ENCODE data around the gene SOD3.

SOD3 gene

GRCh38 chr4:24805067-24805466 lies 9.7 kb downstream of the SOD3 start:
- DNase-seq = no peak

- DNase-seq = no peak
Measured at GRCh38 chr4:24805566-24805965, 10.2 kb downstream of the SOD3 start.

GRCh38 chr4:24806206-24806990 lies 11.0 kb downstream of the SOD3 start:
- no peak for DNase-seq

GRCh38 chr4:24807611-24808010 lies 12.2 kb downstream of the SOD3 start:
- no peak for DNase-seq

GRCh38 chr4:24808261-24808660 lies 12.9 kb downstream of the SOD3 start:
- no peak for DNase-seq

GRCh38 chr4:24808955-24809354 lies 13.6 kb downstream of the SOD3 start:
- DNase-seq = no peak

- DNase-seq = no peak
Measured at GRCh38 chr4:24809376-24809775, 14.0 kb downstream of the SOD3 start.

- no peak for DNase-seq
Measured at GRCh38 chr4:24809815-24810405, 14.5 kb downstream of the SOD3 start.

GRCh38 chr4:24810871-24811631 lies 15.7 kb downstream of the SOD3 start:
- DNase-seq = no peak

- no peak for DNase-seq
Measured at GRCh38 chr4:24813732-24814131, 18.4 kb downstream of the SOD3 start.

- DNase-seq = no peak
Measured at GRCh38 chr4:24816797-24817196, 21.4 kb downstream of the SOD3 start.

GRCh38 chr4:24820541-24820940 lies 25.2 kb downstream of the SOD3 start:
- no peak for DNase-seq

- no peak for DNase-seq
Measured at GRCh38 chr4:24824720-24825119, 29.3 kb downstream of the SOD3 start.

- no peak for DNase-seq
Measured at GRCh38 chr4:24831637-24832036, 36.3 kb downstream of the SOD3 start.

- DNase-seq = no peak
Measured at GRCh38 chr4:24835696-24836095, 40.3 kb downstream of the SOD3 start.

GRCh38 chr4:24836661-24837242 lies 41.4 kb downstream of the SOD3 start:
- no peak for DNase-seq

GRCh38 chr4:24837336-24837735 lies 42.0 kb downstream of the SOD3 start:
- no peak for DNase-seq

GRCh38 chr4:24837781-24838180 lies 42.4 kb downstream of the SOD3 start:
- no peak for DNase-seq

- DNase-seq = no peak
Measured at GRCh38 chr4:24840362-24840761, 45.0 kb downstream of the SOD3 start.

- no peak for DNase-seq
Measured at GRCh38 chr4:24840826-24841543, 45.6 kb downstream of the SOD3 start.

GRCh38 chr4:24842356-24842755 lies 47.0 kb downstream of the SOD3 start:
- DNase-seq = no peak

GRCh38 chr4:24843096-24843495 lies 47.7 kb downstream of the SOD3 start:
- no peak for DNase-seq

- DNase-seq = no peak
Measured at GRCh38 chr4:24845132-24845531, 49.8 kb downstream of the SOD3 start.

Data from stimulated activated naive CD4-positive, alpha-beta T cell (primary cell).